Dermis microvascular lymphatic vessel endothelial cell (primary cell): Measurements from ENCODE around the gene ZNF581. TPM values are rescaled to one million over a fixed set of nuclear protein-coding genes. Genes with fewer than 3 reads are reported as not detected.
A peak's percentile ranks its signal among the peaks of the same experiment; 100 is the strongest.

Source experiments
- DNase-seq, 2 donors: peaks; one replicate each; pipeline versions ENCODE4 v3.0.0 to v3.0.0-alpha.2; 2010; ENCODE audit warnings: low read depth in 2 of 2
- total RNA-seq: library from RNA; depleted of rRNA; stranded (reverse); fragments of >200 nt; gene quantifications from 2 replicates; pipeline ENCODE4 v1.2.1, GENCODE V29; 2014

ZNF581 gene
- total RNA-seq, 1 donor from 2014 or later, result 20.0 TPM

DNA sequence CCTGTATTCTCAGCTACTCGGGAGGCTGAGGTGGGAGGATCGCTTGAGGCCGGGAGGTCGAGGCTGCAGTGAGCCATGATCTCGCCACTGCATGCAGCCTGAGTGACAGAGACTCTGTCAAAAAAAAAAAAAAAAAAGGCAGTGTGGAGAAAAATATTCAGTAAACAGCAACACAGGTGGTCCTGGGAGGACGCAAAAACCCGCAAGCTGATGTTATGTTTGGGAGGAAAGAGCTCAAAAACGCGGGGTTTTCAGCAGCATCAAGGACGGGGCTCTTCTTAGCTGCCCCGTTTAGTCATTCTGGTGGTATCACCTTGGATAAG, 18.5 kb upstream of the ZNF581 start:
- DNase-seq, result no peak

GRCh38 chr19:55626350-55626749, 17.1 kb upstream of the ZNF581 start:
- DNase-seq, result no peak

DNA sequence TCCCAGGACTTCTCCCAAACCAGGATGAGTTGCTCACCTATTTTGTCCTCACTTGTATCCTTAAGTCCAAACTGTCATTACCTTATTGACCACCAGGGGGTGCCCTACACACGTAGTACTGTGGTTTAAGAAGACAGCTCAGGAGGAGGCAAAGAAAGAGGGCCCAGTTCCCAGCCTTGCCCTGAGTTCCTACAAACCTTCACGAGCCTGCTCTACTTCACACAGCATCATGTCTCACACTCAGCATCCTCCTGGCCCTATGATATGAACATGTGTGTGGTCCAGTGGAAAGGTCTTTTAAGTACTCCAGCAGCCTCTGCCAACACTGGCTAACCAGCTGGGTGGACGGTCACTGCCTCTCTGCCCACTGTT, 11.0 kb upstream of the ZNF581 start:
- DNase-seq, result peak; percentile 90 to 97

GRCh38 chr19:55633861-55634260, 9.6 kb upstream of the ZNF581 start:
- DNase-seq, result no peak

DNA sequence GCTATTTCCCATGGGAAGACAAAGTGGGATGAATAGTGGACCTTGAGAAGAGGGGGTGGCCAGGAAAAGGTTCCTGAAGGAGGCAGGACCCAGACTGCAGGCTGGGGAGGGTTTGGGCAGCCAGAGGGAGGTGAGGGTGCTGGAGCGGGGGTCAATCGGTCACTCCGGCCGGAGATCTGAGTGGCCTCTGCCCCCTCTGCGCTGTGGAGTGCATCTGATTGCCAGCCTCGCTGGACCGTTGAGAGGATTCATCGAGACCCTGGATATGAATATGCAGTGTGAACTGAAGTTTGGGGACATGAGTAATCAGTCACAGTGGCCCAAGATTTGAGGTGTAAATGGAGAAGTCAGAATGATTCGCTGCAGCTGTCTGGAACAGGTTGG, 8.1 kb upstream of the ZNF581 start:
- peak in 1 of 2 donors; percentile 10 for DNase-seq

DNA sequence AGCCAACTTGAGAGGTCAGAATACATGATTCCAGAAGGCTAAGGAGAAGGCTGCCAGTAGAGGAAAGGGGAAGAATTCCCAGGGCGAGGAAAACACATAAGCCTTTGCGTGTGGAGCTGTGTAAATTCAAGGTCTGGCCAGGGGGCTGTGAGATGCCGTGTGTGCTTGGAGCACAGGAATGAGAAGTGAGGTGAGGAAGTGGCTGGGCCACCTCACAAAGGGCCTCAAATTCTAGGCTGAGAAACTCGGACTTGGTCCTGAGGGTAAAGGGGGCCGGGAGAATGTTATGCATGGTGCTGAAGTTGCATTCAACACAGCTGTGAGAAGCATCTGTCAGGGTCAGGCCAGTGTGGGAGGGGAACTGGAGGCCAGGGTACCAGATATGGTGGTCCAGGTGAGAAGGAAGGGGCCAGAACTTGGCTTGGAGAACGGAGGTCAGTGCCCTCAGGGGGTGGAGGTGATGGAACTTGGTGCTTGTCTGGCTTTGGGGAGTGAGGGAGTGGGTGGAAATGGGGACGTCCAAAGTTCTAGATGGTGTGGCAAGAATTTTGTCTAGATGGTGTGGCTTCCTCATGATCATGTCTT, 7.5 kb upstream of the ZNF581 start:
- DNase-seq, result no peak

GRCh38 chr19:55636723-55637122, 6.7 kb upstream of the ZNF581 start:
- no peak for DNase-seq

DNA sequence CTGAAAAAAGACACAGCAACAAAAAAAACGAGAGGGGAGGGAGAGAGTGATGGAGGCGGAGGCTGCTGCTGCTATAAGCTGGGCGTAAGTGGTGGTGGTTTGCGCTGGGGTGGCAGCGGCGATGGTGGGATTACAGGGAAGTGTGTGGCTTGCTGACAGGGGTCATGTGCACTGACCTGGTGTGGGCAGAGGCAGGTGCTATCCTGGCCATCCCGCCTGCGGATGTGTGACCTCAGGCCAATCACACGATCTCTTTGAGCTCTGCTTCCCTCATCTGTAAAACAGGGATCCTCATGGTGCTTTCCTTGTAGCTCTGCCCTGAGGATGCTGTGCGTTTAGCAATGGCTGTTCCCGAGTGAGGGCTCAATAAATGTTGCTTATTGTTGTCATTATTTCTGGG, 5.9 kb upstream of the ZNF581 start:
- no peak for DNase-seq

GRCh38 chr19:55638864-55639359, 4.5 kb upstream of the ZNF581 start:
- peak in 1 of 2 donors; percentile 40 for DNase-seq

DNA sequence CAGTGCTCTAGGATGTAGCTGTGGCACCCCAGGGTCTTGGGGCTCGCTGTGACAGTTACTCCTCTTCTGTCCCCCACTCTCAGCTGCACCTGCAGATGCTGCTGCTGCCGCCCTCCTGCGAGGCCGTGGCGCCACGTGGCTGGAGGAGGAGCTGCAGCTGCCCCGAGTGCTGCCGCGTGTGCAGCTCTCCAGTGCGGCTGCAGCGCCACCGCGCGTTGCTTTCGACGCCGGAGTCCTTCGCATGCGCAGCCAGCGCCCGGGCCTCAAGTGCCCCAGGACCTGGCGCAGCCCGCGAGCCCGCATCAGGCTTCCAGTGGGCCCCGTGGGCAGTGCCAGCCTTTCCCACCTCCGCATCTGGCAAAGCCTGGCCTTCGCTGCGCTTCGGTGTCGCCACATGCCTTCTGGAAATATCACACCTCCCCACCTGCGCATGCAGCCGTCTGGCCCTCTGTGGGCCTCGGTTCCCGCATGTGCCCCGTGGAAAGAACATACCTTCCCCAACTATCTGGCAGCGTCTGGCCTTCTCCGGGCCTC, 3.3 kb upstream of the ZNF581 start:
- peak; percentile 60 to 84 for DNase-seq

DNA sequence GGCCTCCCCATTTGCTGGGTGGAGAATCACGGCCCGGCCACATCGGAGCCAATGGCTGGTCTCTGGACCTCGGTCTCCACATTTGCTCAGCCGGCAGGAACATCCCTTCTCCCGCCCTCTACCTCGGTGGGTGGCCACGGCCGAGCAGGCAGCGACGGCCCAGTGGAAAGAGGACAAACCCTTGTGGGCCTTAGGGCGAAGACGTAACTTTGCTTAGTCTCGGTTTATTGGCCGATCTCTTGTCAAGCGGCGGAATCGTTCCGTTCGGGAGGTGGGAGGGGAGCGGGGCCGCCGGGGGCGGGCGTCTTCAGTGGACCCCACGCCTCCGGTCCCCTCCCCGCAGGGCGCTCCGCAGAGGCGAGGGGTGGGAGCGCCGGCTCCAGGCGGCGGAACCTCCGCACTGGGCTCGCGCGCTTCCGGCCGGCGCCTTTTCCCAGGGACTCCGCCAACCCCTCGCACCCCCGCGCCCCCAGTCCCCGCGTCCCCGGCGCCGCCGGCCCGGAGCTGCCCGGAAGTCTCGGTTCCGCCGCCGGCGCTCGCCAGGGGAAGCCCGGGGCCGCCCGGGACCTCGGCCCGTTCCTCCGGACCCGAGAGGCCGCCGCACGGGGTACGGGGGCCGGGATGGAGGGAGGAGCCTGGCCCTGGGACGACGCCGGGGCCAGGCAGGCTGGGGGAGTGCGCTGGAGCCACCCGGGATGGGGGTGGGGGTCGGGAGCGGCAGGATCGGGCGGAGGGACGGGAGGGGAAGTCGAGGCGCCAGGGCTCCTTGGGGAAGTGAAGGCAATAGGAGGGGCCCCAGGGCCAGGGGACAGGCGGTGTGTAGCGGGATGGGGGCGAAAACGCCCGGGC, 2.6 kb upstream of the ZNF581 start, which contains the start of gene ZNF580:
TSS of gene ZNF580 (plus strand) at position 426 of the 849 bp plus-strand sequence. CDS start 1,507 bp downstream, outside the sequence.
- DNase-seq, result peak in 1 of 2 donors; percentile 78

DNA sequence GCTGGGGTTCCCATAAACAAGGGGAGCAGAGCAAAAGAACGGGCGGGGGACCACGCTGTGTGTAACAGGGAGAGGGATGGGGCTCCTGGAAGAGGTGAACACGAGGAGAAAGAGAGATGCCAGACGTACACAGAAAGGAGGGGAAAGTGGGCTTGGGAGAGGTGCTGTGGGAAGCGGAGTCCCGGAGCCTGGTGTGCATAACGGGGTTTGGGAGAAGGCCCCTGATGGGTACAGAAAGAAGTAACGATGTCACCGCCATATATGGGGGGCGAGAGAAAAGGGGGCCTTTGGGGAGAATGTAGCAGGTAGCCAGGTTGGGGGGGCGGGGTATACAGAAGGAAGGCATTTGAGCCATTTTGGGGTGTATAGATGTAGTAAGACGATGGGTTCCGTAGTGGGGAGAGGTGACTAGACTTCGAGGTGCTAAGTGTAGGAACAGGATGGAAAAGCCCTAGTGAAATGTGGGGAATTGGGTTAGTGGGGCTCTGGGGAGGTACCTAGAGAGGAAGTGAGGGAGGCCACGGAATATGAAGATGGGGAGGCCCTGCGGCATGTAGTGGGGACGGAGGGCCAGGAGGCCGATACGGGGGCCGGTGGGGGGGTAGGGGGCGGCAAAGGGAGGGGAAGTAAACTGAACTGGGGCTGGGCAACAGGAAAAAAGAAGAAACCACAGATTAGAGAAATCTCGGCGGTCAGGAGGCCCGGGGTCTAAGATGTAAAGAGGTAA, 1.9 kb upstream of the ZNF581 start:
- DNase-seq, result peak in 1 of 2 donors; percentile 24

DNA sequence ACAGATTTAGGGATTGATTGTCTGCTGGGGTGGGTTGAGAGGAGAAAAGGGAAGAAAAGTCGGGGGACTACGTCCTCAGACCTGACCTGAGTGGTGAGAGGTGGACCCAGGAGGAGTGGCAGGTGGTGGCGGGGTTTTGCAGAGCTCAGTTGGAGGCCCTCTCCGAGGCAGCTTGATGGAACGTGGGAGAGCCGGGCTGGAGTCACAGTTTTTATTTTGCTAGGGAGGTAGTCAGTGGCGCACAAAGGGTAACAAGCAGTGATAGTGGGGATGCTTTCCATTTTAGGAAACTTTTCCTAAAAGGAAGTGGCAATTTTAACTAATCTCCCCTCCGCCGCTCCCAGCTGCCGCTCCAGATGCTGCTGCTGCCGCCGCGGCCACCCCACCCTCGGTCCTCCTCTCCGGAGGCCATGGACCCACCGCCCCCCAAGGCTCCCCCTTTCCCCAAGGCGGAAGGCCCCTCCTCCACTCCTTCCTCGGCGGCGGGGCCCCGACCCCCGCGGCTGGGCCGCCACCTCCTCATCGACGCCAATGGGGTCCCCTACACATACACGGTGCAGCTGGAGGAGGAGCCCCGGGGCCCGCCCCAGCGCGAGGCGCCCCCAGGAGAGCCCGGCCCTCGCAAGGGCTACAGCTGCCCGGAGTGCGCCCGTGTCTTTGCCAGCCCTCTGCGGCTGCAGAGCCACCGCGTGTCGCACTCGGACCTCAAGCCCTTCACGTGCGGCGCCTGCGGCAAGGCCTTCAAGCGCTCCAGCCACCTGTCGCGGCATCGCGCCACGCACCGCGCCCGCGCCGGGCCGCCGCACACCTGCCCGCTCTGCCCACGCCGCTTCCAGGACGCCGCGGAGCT, 1.1 kb upstream of the ZNF581 start:
- peak in 1 of 2 donors; percentile 12 for DNase-seq

GRCh38 chr19:55643887-55644176, 383 bp downstream of the ZNF581 start:
- DNase-seq, result no peak

GRCh38 chr19:55644191-55644833, 863 bp downstream of the ZNF581 start:
- DNase-seq, result no peak

GRCh38 chr19:55644842-55645511, 1.5 kb downstream of the ZNF581 start:
- no peak for DNase-seq

- DNase-seq, result no peak
Observed at GRCh38 chr19:55645512-55645881, 2.0 kb downstream of the ZNF581 start.

GRCh38 chr19:55646889-55647731, 3.7 kb downstream of the ZNF581 start:
- no peak for DNase-seq
